Mucosa of gallbladder (tissue), 1 donor: ENCODE results near the gene GOLGB1. TPM values are rescaled to one million over a fixed set of nuclear protein-coding genes. Genes with fewer than 3 reads are reported as not detected.
A peak's percentile ranks its signal among the peaks of the same experiment; 100 is the strongest.
"Not testable (repeated sequence)": the region's sequence is repeated elsewhere in the genome, so short reads cannot be mapped to it uniquely, and the experiment has no call there.

Source experiments
- DNase-seq: peaks from one replicate; pipeline ENCODE4 v3.0.0-alpha.2; 2020; ENCODE audit warnings: low spot score
- total RNA-seq: library from RNA; stranded (reverse); gene quantifications from one replicate; pipeline ENCODE4 v1.2.1, GENCODE V29; 2021
- donor health status: DM: no; HTN: no; CAD: no.

The GOLGB1 gene
- total RNA-seq, 1 donor from 2014 or later: 79.9 TPM

DNA sequence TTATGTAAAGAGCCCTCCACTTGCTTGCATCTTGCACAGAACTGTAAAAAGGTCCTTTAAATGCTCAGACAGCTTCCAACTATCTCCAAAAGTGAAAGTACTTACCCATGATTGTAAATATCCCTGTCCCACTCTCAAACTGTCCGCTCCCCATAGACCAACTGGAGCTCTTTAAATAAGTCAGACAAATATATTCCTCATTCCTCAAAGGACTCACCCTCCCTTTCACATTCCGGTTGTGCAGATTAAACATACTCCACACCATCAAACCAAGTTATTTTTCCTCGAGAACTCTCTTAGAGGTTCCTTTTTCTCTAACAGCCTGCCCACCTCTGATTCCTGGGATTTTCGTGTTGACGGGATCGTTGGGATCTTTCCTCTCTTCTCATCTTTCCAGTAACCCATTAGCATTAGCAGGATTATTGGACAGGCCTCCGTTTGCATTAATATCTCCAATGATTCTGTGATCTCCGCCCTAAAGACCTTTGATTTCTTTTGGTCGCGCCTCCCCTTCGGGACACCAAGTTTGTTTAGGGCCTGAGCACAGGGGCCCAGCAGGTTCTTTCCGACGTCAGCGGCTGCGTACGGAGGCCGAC is 763 bp downstream of the GOLGB1 start:
- peak; percentile 58 for DNase-seq

DNA sequence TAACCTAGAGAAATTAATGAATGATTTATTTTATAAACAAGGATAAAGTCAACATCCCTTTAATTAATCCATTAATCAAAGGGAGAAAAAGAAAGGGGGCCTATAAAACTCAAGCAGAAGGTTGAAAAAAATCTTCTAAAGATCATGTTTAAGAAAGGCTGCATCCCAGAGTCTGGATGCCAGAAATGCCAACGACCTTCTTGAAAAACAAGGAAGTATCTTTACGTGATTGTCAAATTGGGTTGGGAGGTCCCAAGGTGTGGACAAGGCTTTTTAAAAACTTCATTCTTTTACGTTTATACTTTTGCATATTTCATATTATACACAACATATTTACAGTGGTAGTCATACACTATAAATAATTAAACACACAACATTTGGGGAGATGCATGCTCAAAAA is 1.6 kb downstream of the GOLGB1 start:
- DNase-seq: no peak

DNA sequence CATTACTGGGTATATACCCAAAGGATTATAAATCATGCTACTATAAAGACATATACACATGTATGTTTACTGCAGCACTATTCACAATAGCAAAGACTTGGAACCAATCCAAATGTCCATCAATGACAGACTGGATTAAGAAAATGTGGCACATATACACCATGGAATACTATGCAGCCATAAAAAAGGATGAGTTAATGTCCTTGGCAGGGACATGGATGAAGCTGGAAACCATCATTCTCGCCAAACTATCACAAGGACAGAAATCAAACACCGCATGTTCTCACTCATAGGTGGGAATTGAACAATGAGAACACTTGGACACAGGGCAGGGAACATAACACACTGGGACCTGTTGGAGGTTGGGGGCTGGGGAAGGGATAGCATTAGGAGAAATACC is 6.4 kb downstream of the GOLGB1 start:
- DNase-seq: not testable (repeated sequence)

DNA sequence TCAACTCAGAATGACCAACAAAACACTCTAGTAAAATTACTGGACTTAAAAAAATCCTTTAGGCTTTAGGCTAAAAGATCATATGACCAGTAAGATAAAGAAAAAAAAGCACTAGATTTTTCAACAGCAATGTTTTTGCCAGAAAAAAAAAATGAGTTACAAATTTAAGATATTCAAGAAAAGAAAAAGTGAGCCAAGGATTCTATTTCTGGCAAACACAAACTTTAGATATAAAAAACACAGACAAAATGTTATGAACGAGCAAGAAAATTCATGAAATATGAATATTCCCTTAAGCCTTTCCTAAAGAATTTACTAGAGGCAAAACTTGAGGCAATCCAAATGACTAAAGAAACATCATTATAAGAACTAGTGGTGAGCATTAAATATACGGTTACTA is 8.6 kb downstream of the GOLGB1 start:
- DNase-seq: no peak

DNA sequence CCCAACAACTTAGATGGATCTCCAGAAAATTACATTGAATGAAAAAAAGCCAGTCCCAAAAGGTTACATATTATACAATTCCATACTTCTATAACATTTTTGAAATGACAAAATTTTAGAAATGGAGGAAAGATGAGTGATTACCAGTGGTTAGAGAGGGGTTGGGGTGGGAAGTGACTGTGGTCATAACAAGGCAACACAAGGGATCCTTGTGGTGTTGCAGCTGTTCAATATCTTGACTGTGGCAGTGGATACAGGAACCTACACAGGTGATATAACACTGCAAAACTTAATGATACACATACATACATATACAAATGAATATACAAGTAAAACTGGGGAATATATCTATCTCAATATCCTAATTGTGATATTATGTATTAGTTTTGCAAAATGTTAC is 9.6 kb downstream of the GOLGB1 start:
- no peak for DNase-seq

DNA sequence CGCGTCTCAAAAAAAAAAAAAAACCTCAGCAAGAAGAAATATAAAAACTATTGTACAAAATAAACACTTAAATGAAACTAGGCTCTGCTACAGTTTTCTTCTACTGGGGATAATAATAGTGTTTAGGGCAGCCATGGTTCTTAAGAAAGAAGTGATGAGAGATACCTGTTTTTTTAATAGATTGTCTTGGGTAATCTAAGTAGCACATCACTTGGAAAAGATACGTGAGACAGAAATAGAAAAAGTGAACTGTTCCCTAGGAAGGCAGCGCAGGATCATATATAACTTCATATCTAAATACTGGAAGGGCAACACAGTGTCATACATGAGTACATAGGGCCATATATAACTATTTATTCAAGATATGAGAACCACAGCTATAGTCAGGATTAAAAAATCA is 11.9 kb downstream of the GOLGB1 start:
- DNase-seq: no peak

DNA sequence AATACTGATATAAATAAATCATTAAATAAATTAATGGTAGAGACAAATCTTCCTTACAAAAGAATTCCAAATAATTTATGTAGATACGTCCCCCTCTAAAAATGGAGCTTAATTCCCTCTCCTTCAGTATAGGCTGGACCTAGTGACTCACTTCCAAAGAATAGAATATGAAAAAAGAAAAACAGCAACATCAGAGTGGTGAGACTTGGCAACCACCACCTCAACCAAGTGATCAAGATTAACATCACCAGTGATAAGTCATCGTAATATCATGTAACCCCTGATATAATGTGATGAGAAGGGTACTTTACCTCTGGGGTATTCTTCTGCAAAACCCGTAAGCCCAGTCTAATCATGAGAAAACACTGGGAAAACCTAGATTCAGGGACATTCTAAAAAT is 13.4 kb downstream of the GOLGB1 start:
- no peak for DNase-seq

DNA sequence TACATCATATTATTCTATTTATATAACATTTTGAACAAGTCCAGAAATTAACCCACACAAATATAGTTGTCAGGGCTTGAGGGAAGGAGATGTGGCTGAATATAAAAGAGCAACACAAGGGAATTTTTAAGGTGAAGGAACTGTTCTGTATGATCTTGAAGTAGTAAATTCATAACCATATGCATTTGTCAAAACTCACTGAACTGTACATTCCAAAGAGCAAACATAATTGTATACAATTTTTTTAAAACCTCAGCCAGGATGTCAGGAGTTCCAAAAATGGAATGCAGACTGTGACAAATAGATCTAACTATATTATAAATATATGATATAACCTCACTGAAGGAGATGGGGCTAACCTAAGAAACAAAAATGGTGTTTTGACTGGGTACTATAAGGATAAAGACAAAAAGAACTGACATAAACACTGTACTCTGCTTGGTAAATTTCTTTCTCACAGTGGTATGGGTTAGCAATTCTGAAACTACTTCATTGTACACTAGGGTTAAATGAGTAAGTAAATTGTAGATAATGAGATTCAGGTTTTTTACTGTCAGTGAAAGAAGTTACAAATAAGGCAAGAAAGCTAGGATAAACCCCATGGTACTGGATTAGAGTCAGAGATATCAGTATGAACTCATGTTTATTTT is 14.4 kb downstream of the GOLGB1 start:
- no peak for DNase-seq

DNA sequence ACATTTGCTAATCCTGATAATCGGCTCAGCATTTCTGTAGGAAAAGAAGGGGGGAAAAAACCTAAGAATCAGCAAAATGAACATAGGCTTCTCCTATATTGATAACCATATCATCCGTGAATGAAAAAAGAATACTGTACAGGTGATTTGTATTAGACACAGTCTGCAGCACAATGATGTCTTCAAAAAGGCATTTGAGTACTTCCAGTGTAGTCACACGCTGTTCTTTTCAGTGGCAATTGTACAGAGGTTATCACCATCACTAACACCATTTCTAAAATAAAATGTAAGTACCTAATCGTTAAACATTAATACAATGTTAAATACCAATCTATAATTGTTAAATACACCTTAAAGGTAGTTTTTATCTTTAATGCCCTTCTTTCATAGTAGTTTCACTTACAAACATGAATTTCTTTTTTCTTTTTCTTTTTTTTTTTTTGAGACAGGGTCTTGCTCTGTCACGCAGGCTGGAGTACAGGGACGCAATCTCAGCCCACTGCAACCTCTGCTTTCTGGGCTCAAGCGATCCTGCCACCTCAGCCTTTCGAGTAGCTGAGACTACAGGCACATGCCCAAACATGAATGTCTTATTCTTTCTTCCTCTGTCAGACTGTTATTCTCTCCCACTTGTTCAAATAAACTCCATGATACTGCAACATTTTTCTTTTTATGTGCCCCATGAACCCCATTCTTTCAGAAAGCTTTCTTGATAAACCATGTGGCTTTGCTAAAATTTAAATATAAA is 18.4 kb downstream of the GOLGB1 start:
- no peak for DNase-seq

DNA sequence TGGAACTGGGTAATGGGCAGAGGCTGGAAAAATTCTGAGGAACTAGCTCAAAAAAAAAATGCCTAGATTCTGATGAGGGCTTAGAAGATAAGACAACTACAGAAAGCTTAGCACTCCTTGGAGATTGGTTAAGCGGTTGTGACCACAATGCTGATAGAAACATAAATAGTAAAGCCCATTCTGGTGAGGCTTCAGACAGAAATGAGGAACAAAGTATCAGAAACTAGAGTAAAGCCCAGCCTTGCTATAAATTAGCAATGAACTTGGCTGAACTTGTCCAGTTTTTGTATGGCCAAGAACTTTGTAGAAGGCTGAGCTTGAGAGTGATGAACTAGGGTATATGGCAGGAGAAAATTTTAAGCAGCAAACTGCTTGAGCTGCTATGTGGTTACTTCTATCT is 25.4 kb downstream of the GOLGB1 start:
- no peak for DNase-seq

DNA sequence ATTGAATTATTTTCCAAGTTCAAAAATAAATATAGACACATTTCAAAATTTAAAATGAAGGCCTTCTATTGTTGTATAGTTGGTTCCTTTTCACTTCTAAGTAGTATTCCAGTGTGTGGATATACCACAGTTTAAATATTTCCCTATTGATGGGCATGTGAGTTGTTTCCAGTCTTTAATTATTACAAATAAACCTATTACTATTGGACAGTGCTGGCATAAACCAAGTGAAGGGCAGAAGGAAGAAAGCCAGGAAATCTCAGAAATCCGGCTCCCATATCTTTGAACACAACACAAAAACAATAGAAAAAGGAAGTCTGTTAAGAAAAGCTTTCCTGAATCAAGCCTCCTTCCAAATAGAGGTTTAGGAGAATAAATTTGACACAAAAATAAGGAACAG is 26.1 kb downstream of the GOLGB1 start:
- DNase-seq: no peak

DNA sequence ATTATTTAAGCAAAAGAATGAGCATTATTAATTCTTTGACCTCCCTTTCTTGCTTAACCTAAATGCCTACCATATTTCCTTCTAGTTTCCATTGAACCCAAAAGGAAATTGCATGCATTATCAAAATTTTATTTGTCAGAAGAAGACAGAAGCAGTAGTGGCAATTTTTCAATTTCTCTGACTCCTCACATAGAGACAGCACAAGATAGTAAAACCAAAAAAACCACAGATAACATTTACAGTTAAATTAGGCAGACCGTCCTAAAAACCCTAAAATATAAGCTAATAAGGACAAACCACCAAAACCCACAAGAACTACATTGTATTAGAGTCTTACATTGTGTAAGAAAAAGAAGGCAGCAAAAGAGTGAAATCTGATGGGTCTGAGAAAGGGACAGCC is 27.1 kb downstream of the GOLGB1 start:
- no peak for DNase-seq

DNA sequence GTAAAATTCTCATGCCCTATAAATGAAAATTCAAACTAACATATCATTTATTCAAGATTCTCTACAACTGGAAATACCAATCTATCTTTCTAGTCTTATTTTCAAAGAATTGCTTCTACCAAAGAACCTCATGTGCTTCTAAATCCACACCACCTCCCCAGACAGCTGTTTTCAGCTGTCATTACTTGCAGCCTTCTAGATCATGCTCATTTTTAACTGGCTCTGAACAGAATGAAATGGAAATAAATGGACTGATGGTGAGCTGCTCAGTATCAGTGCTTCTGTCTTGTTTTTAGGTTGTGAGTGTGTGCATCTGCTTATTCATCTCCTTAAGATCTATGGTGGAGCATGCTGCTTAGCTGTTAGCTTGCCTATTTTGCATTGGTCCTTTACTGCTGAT is 29.4 kb downstream of the GOLGB1 start:
- DNase-seq: no peak

DNA sequence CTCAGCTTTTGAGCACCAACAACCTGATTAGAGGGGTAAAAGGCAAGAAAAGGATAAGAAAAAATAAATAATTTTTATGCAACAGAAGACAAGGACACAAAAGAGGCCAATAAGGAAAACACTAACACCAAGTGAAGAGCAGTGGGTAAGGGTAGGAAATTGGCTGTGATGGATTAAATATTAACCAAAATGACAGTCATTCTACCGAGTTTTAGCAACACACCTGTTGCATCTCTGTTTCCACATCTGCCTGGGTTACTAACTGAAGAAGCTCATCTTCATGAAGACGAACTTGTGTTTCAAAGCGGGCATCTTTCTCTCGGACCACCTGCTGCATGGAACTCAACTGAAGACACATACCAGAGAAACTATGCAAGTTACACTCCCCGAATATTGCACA is 30.1 kb downstream of the GOLGB1 start:
- no peak for DNase-seq

DNA sequence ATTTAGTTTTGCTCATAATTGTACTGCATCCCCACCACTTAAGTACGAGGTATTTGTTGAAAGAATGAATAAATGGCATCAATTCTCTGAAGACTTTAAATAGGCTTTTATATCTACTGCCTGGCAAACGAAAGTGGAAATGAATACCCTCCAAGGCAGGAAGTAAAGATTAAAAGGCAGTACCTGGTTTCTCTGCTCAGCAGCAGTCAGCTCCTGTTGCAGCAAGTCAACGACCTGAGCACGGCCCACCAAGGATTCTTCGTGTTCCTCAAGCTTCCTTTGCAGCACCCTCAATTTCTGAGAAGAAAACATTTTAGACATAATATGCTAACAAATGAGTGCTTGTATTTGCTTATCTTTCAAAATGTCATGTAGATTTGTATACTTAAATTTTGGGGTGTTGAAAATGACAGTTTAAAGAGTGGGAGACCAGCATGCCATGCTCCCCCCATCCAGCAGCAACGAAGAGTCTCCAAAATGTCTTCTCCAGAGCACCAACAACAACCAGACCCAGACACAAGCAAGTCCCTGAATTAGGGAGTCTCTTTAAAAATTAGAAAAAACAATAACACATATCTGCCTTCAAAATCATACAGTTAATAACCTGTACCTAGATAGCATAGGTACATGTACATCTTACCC is 31.2 kb downstream of the GOLGB1 start:
- DNase-seq: no peak

DNA sequence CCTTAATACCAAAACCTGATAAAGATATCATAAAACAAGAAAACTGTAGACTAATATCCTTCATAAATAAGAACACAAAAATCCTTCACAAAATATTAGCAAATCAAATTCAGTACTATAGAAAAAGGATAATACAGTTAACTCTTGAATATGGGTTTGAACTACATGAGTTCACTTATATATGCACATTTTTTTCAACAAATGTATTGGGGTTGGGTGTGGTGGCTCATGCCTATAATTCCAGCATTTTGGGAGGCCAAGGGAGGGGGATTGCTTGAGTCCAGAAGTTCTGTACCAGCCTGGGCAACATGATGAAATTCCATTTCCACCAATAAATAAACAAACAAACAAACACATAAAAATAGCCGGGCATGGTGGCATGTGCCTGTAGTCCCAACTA is 39.2 kb downstream of the GOLGB1 start:
- no peak for DNase-seq

DNA sequence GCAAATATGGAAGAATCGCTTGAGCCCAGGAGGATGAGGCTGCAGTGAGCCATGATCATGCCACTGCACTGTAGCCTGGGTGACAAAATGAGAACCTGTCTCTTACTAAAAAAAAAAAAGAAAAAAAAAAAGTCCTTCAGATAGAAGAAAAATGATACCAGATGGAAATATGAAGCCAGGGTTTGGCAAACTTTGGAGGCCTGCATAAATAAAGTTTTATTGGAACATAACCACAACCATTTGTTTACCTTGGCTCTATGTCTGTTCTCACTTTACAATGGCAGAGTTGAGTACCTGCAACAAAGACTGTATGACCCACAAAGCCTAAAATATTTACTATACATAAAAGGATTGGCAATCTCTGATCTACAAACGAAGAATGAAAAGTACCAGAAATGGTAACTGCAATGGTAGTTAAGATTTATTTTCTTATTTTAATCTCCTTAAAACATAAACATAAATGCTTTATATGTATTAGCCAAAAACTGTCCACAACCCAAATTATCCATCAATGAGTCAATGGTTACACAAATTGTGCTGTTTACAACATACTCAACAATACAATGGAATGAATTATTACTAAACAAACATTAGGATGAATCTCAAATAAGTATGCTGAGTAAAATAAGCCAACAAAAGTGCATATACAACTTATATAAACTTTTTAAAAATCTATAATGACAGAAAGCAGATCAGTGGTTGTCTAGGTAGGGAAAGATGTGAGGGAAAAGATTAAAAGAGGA is 41.8 kb downstream of the GOLGB1 start:
- DNase-seq: no peak

DNA sequence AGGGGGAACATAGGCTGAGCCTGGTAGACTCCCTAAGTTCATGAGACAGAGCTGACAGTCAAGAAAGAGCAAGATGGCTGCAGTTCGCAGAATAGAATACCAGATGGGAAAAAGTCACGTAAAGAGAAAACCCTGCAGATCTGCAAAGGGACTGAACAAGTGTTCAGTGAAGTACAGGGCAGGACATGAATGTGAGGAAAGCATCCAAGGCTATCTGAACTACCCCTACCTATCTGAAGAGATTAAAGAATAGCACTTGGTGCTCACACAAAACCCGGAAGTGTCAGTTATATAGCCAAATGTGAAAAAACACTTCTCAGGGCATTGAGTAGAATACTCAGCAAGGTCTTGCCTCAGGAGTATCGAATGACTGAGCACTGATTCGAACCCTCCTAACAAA is 44.0 kb downstream of the GOLGB1 start:
- no peak for DNase-seq

DNA sequence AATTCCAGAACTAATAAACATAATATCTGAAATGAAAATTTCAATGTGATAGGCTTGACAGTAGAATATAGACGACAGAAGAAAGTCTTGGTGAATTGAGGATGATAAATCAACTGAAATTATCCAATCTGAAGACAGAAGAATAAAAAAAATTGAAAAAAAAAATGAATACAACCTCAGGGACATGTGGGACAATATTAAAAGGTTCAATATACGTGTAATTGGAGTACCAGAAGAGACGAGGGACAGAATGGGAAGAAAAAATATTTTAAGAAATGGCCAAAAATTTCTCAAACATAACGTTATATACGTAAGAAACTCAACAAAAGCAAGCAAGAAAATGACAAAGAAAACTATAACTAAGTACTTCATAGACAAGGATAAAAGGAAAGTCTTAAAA is 45.6 kb downstream of the GOLGB1 start:
- DNase-seq: no peak

DNA sequence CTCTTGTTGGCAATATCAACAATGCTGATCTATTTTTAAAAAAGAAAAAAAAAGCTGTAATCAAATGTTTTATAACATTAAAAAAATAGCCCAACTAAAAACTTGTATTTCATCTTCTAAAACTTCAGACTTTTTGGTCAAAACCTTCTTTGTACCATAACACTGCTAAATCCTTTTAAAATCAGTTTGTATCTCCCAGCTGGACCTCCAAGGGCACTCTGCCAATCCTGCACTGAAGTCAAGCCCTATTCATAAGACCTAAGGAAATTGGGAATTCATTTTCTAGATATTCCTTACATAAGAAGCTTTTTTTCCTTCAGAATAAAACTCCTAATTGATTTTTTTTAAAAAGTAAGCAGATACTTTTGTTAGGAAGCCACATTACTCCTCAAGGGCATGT is 50.6 kb downstream of the GOLGB1 start:
- DNase-seq: no peak

DNA sequence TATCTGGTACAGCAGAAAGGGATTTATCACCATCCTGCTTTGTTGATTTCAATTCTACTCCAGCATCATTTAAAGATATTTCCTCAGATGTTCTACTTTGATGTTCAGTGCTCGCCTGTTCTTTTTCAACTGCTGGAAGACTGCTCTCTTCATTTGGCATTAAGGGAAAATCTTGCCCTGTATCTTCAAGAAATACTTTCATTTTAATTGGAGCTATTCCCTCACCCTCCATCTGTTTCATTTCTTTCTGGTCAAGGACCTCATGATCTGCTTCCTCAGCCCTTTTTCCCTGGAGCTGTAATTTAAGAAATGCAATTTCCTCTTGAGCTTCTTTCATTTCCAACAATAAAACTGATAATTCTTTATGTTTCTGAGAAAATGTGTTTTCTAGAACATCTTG is 51.1 kb downstream of the GOLGB1 start:
- DNase-seq: no peak

DNA sequence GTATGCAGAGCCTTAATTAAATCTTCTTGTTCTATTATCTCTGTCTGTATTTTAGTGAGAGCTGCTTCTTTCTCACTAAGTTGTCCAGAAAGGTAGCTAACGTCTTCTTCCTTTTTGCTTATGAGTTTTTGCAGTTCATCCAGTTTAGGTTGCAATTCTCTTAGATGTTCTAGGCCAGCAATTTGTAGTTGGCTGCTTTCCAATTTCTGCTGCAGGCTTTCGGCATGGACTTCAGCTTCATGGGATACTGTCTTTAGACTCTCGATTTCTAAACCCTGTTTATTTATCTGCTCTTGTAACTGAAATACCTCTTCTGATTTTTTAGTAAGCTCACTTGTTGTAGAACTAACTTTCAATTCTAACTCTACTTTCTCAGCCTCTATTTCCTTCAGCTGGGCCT is 53.4 kb downstream of the GOLGB1 start:
- DNase-seq: no peak
